GM23338 (cell line): ENCODE data around the gene RXFP4.

Experiments
- CREB1 ChIP-seq: fragments of 250-450 bp; sonication (Bioruptor Pico); IDR thresholded peaks from 2 replicates; pipeline ENCODE4 v1.5.0; 2020; ENCODE audit warnings: low read depth, mild to moderate bottlenecking, moderate library complexity
- CTCF ChIP-seq, 2 experiments: fragments of 200-600 bp in 1 of 2; sonication (generic) in 1 of 2; conservative IDR thresholded peaks; 2 replicates each; pipeline versions ENCODE4 v1.5.1 to v1.6.1; 2016 to 2017; ENCODE audit warnings: antibody characterized with exemption in 2 of 2, low read depth in 2 of 2, mild to moderate bottlenecking in 2 of 2, moderate library complexity in 1 of 2
- ETS1 ChIP-seq: IDR thresholded peaks from 2 replicates; pipeline ENCODE4 v1.6.1; 2016; ENCODE audit warnings: antibody characterized with exemption
- EZH2 ChIP-seq: fragments of 200-600 bp; sonication (generic); IDR thresholded peaks from one replicate; pipeline ENCODE4 v1.8.0; 2017; ENCODE audit warnings: antibody characterized with exemption, mild to moderate bottlenecking, low read depth; ENCODE audit not compliant: unreplicated experiment
- EZH2phosphoT487 ChIP-seq: fragments of 200-600 bp; sonication (generic); IDR thresholded peaks from one replicate; pipeline ENCODE4 v1.8.1; 2018; ENCODE audit warnings: antibody characterized with exemption; ENCODE audit not compliant: unreplicated experiment
- JUNB ChIP-seq: IDR thresholded peaks from one replicate; pipeline ENCODE4 v1.6.1; 2016; ENCODE audit warnings: antibody characterized with exemption; ENCODE audit not compliant: unreplicated experiment
- POLR2AphosphoS5 ChIP-seq: IDR thresholded peaks from 2 replicates; pipeline ENCODE4 v1.6.1; 2016; ENCODE audit warnings: antibody characterized with exemption, low read depth
- REST ChIP-seq: IDR thresholded peaks from one replicate; pipeline ENCODE4 v1.6.1; 2018; ENCODE audit warnings: antibody characterized with exemption; ENCODE audit not compliant: unreplicated experiment
- STAT1 ChIP-seq: IDR thresholded peaks from one replicate; pipeline ENCODE4 v1.6.1; 2016; ENCODE audit warnings: antibody characterized with exemption; ENCODE audit not compliant: unreplicated experiment
- ZNF114 ChIP-seq: fragments of 250-450 bp; sonication (Bioruptor Pico); IDR thresholded peaks from 2 replicates; pipeline ENCODE4 v1.5.0; 2020; ENCODE audit warnings: mild to moderate bottlenecking, moderate library complexity
- ZNF331 ChIP-seq: fragments of 250-450 bp; sonication (Bioruptor Pico); IDR thresholded peaks from 2 replicates; pipeline ENCODE4 v1.5.0; 2020; ENCODE audit warnings: low read depth, mild to moderate bottlenecking, moderate library complexity

DNA sequence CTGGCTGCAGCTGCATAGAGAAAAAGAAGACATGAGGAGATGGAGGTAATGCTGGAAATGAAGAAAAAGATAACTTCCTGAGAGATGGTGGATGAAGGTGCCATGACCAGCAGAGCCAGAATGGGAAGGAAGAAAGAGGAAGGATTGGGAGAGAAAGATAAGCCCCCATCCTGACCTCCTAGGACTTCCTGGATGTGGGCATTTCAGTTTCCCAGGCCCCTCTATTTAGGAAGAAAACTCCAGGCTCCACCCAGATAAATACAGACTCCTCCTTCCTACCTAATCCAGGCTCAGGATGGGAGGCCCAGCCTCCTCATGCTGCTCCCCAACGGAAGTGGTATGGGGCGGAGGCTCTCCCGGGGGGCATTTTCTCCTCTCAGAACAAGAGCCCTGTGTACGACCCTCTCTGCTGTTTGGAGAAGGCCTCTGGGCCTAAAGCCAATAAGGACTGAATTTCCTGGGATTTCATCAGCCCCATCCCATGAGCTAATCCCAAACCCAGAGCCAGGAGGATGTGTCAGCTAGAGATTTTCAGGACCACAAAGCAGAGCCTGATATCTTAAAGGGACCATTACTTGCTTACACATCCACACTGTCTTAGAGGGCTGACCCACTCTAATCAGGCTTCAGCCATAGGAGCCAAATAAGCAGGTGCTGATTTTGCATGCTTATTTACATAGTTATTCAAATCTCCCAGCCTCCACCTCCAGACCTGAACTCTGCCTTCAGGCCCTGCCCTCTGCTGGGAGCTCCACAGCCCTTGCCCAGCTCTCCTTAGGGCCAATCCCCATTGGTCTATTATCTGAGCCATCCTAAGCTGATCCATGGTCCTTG lies 42.0 kb downstream of the RXFP4 start:
- TF ChIP-seq POLR2AphosphoS5 = no peak; the same call in 1 of the 2 replicates
- TF ChIP-seq CTCF (conservative IDR thresholded peaks at IDR 0.05; ENCODE audit: low read depth in 2 of 2) = peak in 1 of 2 experiments; percentile 33; a peak in 3 of 4 replicates
- no peak for TF ChIP-seq EZH2phosphoT487
- no peak for TF ChIP-seq EZH2
- TF ChIP-seq REST = no peak
- no peak for TF ChIP-seq CREB1 (CRISPR knock-in tag)
- no peak for TF ChIP-seq JUNB
- TF ChIP-seq ETS1 = no peak
- TF ChIP-seq STAT1 = no peak
- TF ChIP-seq ZNF331 (CRISPR knock-in tag) = no peak
- TF ChIP-seq ZNF114 (CRISPR knock-in tag) = no peak
